Activated CD8-positive, alpha-beta memory T cell treated with anti-CD3 and anti-CD28 coated beads, Interleukin-2, amount 50 U/mL, for 4 hours (primary cell): ENCODE measurements around the gene COL6A3.
"Not testable (repeated sequence)": the region's sequence is repeated elsewhere in the genome, so short reads cannot be mapped to it uniquely, and the experiment has no call there.

Source experiments
- DNase-seq: peaks from one replicate; pipeline ENCODE4 v3.0.0-alpha.2; 2020

Gene COL6A3

GRCh38 chr2:237380768-237381167 is 33.2 kb downstream of the COL6A3 start:
- no peak for DNase-seq

DNA sequence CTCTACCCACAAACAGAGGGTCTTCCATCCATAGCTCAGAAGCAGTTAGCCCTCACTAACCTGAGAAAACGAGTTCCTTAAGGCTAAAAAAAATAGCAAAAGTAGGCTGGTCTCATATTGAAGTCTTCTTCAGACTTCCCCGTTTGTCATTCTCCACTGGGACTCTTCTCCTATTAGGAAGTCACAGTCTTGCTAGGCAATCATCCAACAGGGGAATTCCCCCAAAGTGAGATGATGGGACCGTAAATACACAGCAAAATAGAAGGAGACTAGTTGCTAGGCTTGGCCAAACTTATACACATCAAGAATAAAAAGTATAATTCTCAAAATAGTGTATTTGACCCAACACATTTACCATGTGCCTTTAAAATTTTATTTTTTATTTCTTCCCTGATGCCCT is 34.3 kb downstream of the COL6A3 start:
- DNase-seq = no peak

- DNase-seq = no peak
These were observed 35.3 kb downstream of the COL6A3 start for GRCh38 chr2:237378650-237379049.

- DNase-seq = no peak
These were observed 39.5 kb downstream of the COL6A3 start for GRCh38 chr2:237374284-237375060.

DNA sequence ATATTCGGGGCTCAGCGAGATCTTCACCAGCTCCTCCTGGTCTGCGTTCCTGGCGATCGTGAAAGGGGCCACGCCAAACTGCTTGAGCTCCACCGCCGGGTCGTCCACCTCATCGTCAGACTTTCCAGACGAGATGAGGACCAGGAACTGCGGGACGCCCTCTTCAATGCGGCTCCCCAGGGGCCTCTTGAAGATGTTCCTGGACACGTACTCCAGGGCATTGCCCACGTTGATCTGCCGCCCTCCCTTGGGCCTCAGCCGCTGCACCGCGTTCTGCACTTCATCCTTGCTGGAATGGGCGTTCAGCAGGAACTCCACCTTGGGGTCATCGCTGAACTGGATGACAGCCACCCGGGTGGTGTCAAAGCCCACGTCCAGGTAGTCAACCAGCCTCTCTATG is 42.1 kb downstream of the COL6A3 start:
- DNase-seq = no peak

DNA sequence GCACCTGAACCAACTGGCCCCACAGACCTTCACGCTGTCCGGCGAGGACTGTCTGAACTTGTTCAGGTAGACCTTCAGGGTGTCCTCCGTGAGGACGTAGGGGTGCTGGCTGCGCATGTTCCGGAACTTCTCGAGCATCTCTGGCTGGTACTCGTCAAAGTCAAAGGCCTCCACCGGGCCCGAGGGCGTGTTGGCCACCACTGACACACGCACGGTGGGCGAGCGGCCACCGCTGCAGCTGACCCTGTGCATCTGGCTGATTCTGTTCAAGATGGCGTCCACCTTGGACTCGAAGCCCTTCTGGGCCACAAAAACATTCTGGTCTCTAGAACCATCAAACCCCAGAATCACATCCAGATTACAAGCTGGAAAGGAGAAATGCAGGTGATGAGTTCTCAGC is 48.3 kb downstream of the COL6A3 start:
- DNase-seq = no peak

GRCh38 chr2:237364655-237365054 is 49.3 kb downstream of the COL6A3 start:
- no peak for DNase-seq

DNA sequence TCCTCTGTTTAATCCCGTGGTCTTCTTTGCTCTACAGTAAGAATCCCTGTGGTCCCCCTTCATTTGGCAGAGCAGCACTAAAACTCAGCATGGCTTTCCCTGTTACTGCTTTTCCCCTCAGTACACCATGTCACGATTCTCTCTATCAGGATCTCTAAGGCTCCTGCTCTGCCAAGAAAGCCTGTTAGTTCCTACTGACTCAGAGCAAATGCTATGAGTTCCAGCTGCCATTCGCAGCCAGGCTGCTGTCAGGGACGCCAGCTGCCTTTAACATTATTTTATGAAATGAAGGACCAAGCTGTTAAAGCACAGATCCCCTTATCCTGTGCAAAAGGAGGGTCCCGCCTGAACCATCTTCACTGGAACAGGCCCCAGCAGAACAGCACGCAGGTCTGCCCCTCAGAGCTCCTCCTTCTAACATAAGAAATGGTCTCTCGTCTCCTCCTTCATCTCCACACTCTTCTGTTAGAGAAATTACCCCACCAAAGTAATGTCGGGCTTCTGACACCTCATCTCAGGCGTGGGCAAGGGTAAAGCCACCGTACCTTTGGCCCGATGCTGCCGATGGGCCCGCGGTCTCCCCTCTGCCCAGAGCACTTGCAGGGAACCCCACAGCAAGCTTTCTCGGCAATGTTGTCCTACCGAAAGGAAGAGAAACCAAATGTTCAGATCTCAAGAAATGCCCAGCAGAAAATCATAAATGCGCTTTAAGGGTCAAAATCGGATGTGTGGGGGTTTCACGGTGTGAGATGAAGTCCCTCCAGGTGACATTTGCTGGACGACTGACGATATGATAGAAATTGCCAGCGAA is 52.6 kb downstream of the COL6A3 start:
- no peak for DNase-seq

DNA sequence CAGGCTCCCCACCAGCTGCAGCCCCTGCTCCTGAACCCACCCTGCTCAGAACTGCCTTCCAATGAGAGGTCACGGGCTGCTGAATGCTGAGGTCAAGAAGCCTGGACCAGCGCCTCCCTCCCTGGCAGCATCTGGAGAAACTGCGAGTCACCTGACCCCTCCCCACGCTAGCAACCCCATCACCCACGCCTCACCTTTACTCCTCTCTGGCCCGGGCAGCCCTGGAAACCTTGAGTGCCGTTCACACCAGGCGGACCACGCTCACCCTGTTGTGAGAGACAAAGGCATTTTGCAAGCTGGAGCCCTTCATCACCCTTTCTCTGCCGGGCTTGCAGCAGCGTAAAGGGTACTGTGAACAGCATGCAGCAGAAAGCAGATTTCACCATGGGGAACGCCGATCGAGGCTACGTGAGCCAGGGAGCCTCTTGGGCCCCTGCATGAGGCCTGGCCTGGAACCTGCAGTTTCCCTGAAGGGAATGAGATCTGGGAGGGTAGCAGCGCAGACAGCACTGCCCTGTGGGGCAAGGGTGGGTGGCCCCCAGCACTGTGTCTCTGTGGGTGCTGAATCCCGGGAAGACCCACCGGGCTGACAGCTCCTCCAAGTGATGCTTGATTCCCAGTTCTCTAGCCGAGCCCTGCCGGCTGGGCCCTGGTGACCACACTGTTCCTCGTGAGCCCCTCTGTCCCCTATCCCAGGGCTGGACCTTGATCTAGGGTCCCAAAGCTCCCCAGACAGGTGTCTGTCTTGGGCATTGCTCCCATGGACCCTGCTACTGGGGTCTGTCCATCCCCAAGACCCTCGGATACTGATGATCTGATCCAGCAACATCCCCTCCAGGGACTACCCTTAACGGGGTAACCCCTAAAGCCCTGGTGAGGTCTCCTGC is 53.8 kb downstream of the COL6A3 start:
- no peak for DNase-seq

GRCh38 chr2:237359518-237359840 is 54.5 kb downstream of the COL6A3 start:
- no peak for DNase-seq

DNA sequence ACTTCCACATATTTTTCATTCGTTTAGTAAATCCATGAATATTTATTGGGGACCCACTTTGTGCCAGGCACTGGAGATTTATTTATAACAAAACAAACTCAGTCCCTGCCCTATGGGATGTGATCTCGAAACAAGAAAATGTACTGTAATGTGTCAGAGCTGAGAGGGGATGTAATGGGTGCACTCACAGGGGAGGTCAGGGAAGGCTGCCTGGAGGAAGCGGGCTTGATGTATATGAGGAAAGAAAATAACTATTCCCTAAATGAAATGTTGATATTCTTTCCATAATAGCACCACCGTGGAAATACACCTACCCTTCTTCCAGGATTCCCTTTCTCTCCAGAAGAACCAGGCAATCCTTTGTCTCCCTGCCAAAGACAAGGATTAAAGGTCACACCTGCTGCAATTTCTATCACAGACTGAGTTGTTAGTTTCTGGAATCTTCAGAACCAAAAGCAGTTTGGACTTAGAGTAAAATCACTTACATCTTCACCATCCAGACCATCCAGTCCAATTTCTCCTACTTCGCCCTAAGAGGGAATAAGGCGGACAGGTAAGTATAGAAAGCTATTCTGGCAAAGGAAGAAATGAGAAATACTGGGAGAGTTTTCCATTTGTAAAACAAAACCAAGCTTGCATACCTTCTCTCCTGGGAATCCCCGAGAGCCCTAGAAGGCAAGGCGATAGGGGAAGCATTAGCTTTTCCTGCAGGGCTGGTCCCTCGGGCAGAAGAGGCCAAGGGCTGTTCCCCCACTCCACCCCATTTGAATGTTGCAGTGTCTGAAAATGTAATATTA is 55.0 kb downstream of the COL6A3 start:
- DNase-seq = no peak

DNA sequence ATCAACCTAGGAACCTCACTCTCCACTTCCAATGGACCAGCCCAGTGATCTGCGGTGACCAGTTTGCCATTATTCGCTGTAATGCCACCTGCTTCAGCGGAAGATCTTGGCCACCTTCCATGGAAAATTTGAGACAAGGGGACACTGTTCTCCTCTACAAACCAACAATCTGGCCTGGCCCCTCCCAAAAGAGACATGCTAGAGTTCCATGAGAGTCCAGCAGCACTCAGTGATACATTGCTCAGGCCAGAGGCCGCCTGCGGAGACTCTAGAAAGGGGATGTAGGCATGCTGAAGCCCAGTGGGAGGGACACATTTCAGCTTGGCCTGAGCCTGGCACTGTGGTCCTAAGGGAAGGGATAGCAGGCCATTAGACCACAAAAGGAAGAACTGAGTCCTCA is 58.3 kb downstream of the COL6A3 start:
- no peak for DNase-seq

- no peak for DNase-seq
These were observed 59.1 kb downstream of the COL6A3 start for GRCh38 chr2:237354892-237355291.

GRCh38 chr2:237354172-237354571 is 59.8 kb downstream of the COL6A3 start:
- not testable (repeated sequence) for DNase-seq

DNA sequence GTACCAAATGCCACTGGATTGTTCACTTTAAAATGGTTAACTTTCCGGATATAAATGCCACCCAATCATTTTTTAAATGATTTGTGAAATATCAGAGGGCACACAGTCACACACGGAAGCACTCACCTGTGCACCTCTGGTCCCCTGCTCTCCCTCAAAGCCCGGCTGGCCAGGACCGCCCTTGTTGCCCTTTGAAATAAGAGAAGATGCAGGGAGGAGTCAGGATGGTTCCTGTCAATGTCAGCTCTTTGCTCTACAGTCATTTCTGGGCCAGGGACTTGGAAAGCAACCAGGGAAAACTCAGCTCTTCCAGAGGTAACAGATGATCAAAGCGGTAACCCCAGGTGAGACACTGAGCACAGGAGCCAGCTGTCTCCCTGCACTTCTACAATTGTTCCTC is 60.7 kb downstream of the COL6A3 start:
- no peak for DNase-seq

DNA sequence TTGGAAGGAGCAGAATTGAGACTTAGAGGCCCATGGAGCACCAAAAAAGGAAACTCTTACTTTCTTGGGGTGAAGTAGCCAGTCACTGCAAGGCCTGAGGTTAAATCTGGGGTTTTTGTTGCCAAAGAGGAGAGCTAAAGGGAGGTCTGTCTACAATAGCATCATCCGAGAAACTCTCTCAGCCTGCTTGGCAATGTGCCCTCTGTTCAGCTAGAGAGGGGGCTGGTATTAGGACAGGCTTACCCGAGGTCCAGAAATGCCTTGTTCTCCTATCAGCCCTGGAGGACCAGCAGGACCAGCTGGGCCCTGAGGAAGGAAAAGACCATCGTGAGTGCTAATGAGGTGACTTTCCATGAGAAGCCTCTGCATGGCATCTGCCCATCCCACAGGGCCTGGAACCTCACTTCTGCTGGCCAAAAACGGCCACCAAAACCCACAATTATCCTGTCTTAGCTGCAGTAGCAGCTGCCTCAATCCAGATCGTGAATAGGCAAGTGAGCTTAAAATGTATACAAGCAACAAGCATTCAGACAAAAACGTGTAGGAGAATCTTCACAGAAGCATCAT is 61.6 kb downstream of the COL6A3 start:
- no peak for DNase-seq

GRCh38 chr2:237351796-237352195 is 62.2 kb downstream of the COL6A3 start:
- no peak for DNase-seq

- no peak for DNase-seq
These were observed 62.9 kb downstream of the COL6A3 start for GRCh38 chr2:237351046-237351445.

DNA sequence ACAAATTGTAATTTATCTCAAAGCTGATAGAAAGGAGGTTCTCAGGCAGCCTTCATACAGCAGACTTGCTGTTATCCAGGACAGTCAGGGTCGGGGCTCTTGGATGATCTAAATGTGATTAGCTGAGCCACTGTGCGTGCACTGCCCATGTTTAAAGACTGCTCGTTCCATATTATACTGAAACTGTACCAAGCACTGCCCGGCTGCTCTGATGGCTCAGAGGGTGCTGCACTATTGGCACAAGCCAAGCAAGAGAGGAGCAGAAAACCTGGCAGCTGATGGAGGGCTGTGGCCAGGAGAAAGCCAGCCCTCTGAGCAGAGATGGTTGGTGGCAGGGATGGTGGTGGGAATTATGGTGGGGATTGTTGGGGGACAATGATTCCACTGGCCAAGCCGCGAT is 63.4 kb downstream of the COL6A3 start:
- no peak for DNase-seq

- no peak for DNase-seq
These were observed 63.9 kb downstream of the COL6A3 start for GRCh38 chr2:237350070-237350469.

DNA sequence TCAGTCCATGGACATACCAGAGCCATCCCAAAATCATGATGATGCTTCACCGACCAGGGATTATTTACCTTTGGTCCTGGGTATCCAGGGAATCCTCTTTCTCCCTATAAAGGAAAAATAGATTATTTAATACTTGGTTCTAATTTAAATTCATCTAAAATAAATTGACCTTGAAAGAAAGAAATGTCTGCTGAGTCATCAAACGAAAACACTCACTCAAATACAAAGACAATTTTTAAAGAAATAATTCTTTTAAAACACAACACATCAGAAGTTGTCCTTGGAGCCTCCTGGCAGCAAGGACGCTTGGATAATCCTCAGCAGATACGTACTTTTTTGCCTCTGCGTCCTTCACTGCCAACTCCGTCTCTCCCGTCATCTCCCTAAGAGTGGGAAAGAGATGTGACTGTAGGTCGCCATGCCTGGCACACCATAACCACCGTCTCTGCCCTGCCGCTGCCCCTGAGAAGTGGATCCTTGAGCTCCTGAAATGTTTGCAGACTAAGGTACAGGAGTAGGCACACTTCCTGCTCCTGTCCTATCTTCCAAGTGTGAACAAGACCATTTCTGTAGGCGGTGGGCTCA is 65.6 kb downstream of the COL6A3 start:
- DNase-seq = no peak
